Astrocyte (in vitro differentiated cells and primary cell): ENCODE measurements around the gene ZNF592. TPM values are rescaled to one million over a fixed set of nuclear protein-coding genes. Genes with fewer than 3 reads are reported as not detected.

Source experiments
- DNase-seq: peaks from one replicate; pipeline ENCODE4 v3.0.0-alpha.2; 2010; ENCODE audit warnings: low read depth
- FAIRE-seq: peaks from 2 replicates; lab custom pipeline; 2011; peaks lifted over from hg19 to GRCh38; lab: Jason Lieb, UNC
- H2AFZ ChIP-seq: 2 replicates; pipeline ENCODE4 v1.6.0; 2012; ENCODE audit warnings: low read depth, low read length, inconsistent platforms
- H3K27ac ChIP-seq: 2 replicates; pipeline ENCODE4 v1.5.1; 2011; ENCODE audit warnings: low read depth, low read length, inconsistent platforms
- H3K27me3 ChIP-seq: 2 replicates; pipeline ENCODE4 v1.6.0; 2011; ENCODE audit warnings: low read length, inconsistent platforms; ENCODE audit not compliant: insufficient read depth
- H3K36me3 ChIP-seq: 2 replicates; pipeline ENCODE4 v1.5.1; 2011; ENCODE audit warnings: low read length, inconsistent platforms; ENCODE audit not compliant: insufficient read depth
- H3K4me1 ChIP-seq: 2 replicates; pipeline ENCODE4 v1.5.1; 2011; ENCODE audit warnings: low read length, inconsistent platforms; ENCODE audit not compliant: insufficient read depth
- H3K4me2 ChIP-seq: 2 replicates; pipeline ENCODE4 v1.6.0; 2012; ENCODE audit warnings: low read length, inconsistent platforms
- H3K4me3 ChIP-seq: 2 replicates; pipeline ENCODE4 v1.5.1; 2011; ENCODE audit warnings: low read depth, mild to moderate bottlenecking, low read length, inconsistent platforms; ENCODE audit not compliant: insufficient read depth
- H3K79me2 ChIP-seq: 2 replicates; pipeline ENCODE4 v1.6.0; 2012; ENCODE audit warnings: mild to moderate bottlenecking, low read length, inconsistent platforms; ENCODE audit not compliant: insufficient read depth
- H3K9ac ChIP-seq: 2 replicates; pipeline ENCODE4 v1.6.0; 2012; ENCODE audit warnings: mild to moderate bottlenecking, low read length, inconsistent platforms
- H3K9me3 ChIP-seq: 2 replicates; pipeline ENCODE4 v1.5.1; 2012; ENCODE audit warnings: low read depth, mild to moderate bottlenecking, low read length, inconsistent platforms; ENCODE audit not compliant: insufficient read depth
- H4K20me1 ChIP-seq: 2 replicates; pipeline ENCODE4 v1.6.0; 2012; ENCODE audit warnings: low read length, inconsistent platforms; ENCODE audit not compliant: insufficient read depth
- H3K27ac Mint-ChIP-seq: one replicate; pipeline ENCODE4 v1.8.0; 2021; ENCODE audit warnings: mild to moderate bottlenecking, mixed read lengths; ENCODE audit not compliant: unreplicated experiment
- H3K27me3 Mint-ChIP-seq: one replicate; pipeline ENCODE4 v1.8.0; 2021; ENCODE audit warnings: low read depth, mixed read lengths; ENCODE audit not compliant: unreplicated experiment
- H3K36me3 Mint-ChIP-seq: one replicate; pipeline ENCODE4 v1.8.0; 2021; ENCODE audit warnings: low read depth, mixed read lengths; ENCODE audit not compliant: unreplicated experiment
- H3K4me1 Mint-ChIP-seq: one replicate; pipeline ENCODE4 v1.8.0; 2021; ENCODE audit warnings: low read depth, mixed read lengths; ENCODE audit not compliant: unreplicated experiment
- H3K4me3 Mint-ChIP-seq: one replicate; pipeline ENCODE4 v1.8.0; 2021; ENCODE audit warnings: mild to moderate bottlenecking, moderate library complexity, mixed read lengths; ENCODE audit not compliant: unreplicated experiment
- H3K9me3 Mint-ChIP-seq: one replicate; pipeline ENCODE4 v1.8.0; 2021; ENCODE audit warnings: mild to moderate bottlenecking, mixed read lengths; ENCODE audit not compliant: unreplicated experiment
- EZH2 ChIP-seq: IDR thresholded peaks from 2 replicates; pipeline ENCODE4 v1.6.1; 2012; ENCODE audit warnings: mild to moderate bottlenecking, low read length, inconsistent platforms; ENCODE audit not compliant: insufficient read depth
- total RNA-seq: library from RNA; stranded (reverse); gene quantifications from 2 replicates; pipeline ENCODE4 v1.2.1, GENCODE V29; 2021
- TF ChIP-seq, protein P1 (sequence below): IDR thresholded peaks from 2 replicates; pipeline ENCODE4 v1.5.1; 2011; ENCODE audit warnings: low read depth, mild to moderate bottlenecking, inconsistent platforms, low read length, moderate library complexity; ENCODE audit not compliant: insufficient read depth

ZNF592 gene
- total RNA-seq, 1 donor from 2014 or later = 25.1 TPM

- no peaks in the 10 kb centered on the region for H3K27me3 ChIP-seq
- Mint-ChIP-seq H3K4me3 (no peak overlapping the region), H3K27me3 (peaks cover 2% of the 10 kb centered on the region), H3K27ac (peak overlapping the region; percentile 66), H3K36me3 (peaks cover 20% of the 10 kb centered on the region), H3K4me1 (peaks cover 10% of the 10 kb centered on the region), H3K9me3 (no peaks in the 10 kb centered on the region)
- no peaks in the 10 kb centered on the region for H3K9me3 ChIP-seq
- FAIRE-seq (no peak), DNase-seq (peak; percentile 29)
- no peak overlapping the region for H3K9ac ChIP-seq
- TF ChIP-seq, protein P1, sequence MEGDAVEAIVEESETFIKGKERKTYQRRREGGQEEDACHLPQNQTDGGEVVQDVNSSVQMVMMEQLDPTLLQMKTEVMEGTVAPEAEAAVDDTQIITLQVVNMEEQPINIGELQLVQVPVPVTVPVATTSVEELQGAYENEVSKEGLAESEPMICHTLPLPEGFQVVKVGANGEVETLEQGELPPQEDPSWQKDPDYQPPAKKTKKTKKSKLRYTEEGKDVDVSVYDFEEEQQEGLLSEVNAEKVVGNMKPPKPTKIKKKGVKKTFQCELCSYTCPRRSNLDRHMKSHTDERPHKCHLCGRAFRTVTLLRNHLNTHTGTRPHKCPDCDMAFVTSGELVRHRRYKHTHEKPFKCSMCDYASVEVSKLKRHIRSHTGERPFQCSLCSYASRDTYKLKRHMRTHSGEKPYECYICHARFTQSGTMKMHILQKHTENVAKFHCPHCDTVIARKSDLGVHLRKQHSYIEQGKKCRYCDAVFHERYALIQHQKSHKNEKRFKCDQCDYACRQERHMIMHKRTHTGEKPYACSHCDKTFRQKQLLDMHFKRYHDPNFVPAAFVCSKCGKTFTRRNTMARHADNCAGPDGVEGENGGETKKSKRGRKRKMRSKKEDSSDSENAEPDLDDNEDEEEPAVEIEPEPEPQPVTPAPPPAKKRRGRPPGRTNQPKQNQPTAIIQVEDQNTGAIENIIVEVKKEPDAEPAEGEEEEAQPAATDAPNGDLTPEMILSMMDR = no peak
- H3K36me3 ChIP-seq = no peaks in the 10 kb centered on the region
- H3K4me1 ChIP-seq = peaks cover 5% of the 10 kb centered on the region
- H4K20me1 ChIP-seq = peaks cover 3% of the 10 kb centered on the region
- H2AFZ ChIP-seq = no peak overlapping the region
- no peaks in the 10 kb centered on the region for H3K79me2 ChIP-seq
- no peak overlapping the region for H3K4me3 ChIP-seq
- no peak overlapping the region for H3K4me2 ChIP-seq
- no peak overlapping the region for H3K27ac ChIP-seq
Measured at GRCh38 chr15:84810073-84810840, 61.9 kb downstream of the ZNF592 start.

- Histone ChIP-seq H3K4me2 (no peak overlapping the region), H4K20me1 (peaks cover 3% of the 10 kb centered on the region), H3K79me2 (no peaks in the 10 kb centered on the region), H3K36me3 (no peaks in the 10 kb centered on the region), H3K9me3 (no peaks in the 10 kb centered on the region), H2AFZ (no peak overlapping the region), H3K27me3 (no peaks in the 10 kb centered on the region), H3K9ac (no peak overlapping the region), H3K27ac (no peak overlapping the region), H3K4me3 (no peak overlapping the region), H3K4me1 (peaks cover 5% of the 10 kb centered on the region)
- FAIRE-seq (no peak), DNase-seq (no peak)
- Mint-ChIP-seq H3K36me3 (peaks cover 20% of the 10 kb centered on the region), H3K4me1 (peaks cover 10% of the 10 kb centered on the region), H3K4me3 (no peak overlapping the region), H3K9me3 (no peaks in the 10 kb centered on the region), H3K27me3 (peaks cover 3% of the 10 kb centered on the region), H3K27ac (no peak overlapping the region)
- no peak for TF ChIP-seq EZH2
- TF ChIP-seq, protein P1 = no peak
Measured at GRCh38 chr15:84811151-84811550, 62.8 kb downstream of the ZNF592 start.

GRCh38 chr15:84811828-84812227 lies 63.4 kb downstream of the ZNF592 start:
- peaks cover 3% of the 10 kb centered on the region for H4K20me1 ChIP-seq
- H3K9ac ChIP-seq = no peak overlapping the region
- no peaks in the 10 kb centered on the region for H3K36me3 ChIP-seq
- H3K4me1 Mint-ChIP-seq = peaks cover 10% of the 10 kb centered on the region
- TF ChIP-seq EZH2 = no peak
- TF ChIP-seq, protein P1 = no peak
- H3K9me3 ChIP-seq = no peaks in the 10 kb centered on the region
- no peaks in the 10 kb centered on the region for H3K79me2 ChIP-seq
- peaks cover 3% of the 10 kb centered on the region for H3K27me3 Mint-ChIP-seq
- H3K9me3 Mint-ChIP-seq = no peaks in the 10 kb centered on the region
- FAIRE-seq = no peak
- peaks cover 20% of the 10 kb centered on the region for H3K36me3 Mint-ChIP-seq
- no peak overlapping the region for H3K4me3 Mint-ChIP-seq
- no peak overlapping the region for H3K4me2 ChIP-seq
- H3K4me3 ChIP-seq = no peak overlapping the region
- H3K27ac Mint-ChIP-seq = no peak overlapping the region
- no peak for DNase-seq
- no peak overlapping the region for H2AFZ ChIP-seq
- H3K27me3 ChIP-seq = no peaks in the 10 kb centered on the region
- H3K27ac ChIP-seq = no peak overlapping the region
- H3K4me1 ChIP-seq = peaks cover 5% of the 10 kb centered on the region
